ENCODE data around the gene PPCDC.
A peak's percentile ranks its signal among the peaks of the same experiment; 100 is the strongest.

The PPCDC gene

DNA sequence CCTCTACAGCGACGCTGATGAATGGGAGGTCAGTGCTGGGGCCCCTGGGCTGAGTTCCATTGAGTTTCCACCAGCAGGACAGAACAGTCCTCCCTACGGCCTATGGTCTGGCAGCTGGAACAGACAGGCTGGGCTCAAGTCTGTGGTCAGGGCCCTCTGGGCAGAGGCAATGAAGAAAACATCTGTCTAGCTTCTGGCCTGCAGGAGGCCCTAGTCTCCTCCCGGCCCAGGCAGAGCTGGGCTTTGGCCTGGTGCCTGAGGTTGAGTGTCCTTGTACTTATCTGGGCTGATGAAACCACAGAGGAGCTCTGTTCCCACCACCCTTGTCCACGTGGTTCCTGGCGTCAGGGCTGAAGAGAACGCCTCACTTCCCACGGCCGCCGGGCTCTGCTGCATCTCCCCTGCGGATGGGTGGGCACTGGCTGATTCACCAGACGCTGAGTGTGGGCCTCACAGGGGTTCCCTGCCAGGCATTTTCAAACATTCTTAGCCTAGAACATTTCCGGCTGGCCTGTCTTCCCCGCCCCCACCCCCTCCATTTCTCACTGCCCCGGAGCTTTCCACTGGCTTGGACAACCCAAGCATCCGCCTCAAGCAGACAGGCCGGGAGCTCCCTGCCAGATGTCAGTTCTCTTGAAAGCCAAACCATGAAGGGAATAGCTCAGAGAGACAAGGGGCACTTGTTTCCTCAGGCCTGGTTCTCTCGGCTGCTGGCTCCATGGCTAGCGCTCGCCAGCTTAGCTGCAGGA, 20.3 kb downstream of the PPCDC start:
- peak; percentile 86 to 88 for DNase-seq (ENCODE audit: low read depth in 2 of 2)

DNA sequence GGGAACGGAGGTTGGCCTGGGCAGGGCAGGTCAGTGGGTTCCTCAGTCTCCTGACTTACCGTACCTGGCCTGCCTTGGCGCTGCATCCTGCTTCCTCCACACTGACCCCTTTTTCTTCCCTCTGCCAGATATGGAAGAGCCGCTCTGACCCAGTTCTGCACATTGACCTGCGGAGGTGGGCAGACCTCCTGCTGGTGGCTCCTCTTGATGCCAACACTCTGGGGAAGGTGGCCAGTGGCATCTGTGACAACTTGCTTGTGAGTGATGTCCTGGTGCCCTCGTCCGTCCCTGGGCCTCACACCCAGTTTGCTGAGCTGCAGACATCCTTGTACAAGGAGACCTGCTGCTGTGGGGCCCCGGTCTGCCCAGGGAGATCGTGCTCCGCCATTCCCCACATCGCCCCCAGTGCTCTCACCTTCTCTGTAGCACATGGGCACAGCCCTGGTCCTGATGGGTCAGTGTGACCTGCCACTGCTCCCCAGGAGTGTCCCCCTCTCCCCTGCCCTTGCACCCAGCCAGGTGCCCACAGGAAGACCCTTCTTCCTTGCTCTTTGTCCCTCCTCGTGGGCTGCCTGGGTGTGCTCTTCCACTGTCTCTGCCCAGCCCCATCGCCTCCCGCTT, 21.0 kb downstream of the PPCDC start:
- no peak for DNase-seq (ENCODE audit: low read depth in 2 of 2)

DNA sequence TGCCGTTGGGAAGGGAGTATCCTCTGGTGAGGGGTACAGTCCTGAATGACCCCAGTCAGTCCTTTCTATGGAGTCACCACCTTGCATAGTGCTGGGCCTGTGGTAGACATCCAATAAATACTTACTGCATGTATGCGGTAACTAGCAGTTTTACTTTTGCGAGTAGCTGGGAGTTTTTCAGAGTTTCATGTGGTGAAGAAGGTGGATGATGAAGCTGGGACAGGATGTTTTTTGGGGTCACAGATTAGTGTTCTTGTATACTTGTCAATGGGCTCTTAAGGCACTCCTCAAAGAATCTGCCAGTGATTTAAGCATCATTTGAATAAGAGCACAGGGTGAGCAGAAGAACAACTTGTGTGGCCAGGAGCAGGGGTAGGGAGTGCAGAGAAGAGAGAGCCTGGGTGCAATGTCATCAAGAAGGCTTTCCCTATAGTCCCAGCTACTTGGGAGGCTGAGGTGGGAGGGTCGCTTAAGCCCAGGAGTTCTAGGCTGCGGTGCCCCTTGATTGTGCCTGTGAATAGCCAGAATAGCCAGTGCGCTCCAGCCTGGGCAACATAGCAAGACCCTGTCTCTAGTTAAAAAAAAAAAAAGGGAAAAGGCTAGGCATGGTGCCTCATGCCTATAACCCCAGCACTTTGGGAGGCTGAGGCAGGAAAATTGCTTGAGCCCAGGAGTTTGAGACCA, 22.1 kb downstream of the PPCDC start:
- DNase-seq (ENCODE audit: low read depth in 2 of 2) = no peak

DNA sequence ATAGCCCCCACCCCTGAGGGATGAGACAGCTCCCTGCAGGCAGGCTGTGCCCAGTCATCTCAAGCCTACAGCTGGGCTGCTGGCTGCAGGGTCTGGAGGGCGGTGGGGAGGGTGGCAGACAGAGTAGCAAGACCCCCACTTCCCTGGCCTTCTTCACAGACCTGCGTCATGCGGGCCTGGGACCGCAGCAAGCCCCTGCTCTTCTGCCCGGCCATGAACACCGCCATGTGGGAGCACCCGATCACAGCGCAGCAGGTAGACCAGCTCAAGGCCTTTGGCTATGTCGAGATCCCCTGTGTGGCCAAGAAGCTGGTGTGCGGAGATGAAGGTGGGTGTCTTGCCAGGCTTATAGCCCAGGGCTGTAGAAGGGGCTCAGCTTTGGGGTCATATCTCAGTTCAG, 25.0 kb downstream of the PPCDC start:
- no peak for DNase-seq (ENCODE audit: low read depth in 2 of 2)

DNA sequence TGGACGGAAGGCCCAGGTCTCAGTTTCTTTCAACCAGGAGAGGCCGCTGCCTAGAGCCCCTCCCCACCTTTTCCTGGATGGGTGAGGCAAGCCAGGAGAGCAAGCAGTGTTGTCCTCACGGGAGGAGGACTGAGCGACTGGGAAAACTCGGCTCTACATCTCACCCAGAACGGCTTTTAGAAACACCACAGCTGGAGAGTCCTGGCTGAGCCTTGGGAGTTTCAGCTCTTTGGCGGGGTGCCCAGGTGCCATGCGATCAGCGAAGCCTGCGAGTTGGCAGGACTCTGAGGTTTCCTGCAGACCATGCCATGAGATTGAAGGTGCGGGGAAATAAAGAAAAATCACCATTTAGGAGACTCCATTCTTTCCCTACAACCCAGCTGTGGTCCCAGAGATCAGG, 26.0 kb downstream of the PPCDC start:
- no peak for DNase-seq (ENCODE audit: low read depth in 2 of 2)

DNA sequence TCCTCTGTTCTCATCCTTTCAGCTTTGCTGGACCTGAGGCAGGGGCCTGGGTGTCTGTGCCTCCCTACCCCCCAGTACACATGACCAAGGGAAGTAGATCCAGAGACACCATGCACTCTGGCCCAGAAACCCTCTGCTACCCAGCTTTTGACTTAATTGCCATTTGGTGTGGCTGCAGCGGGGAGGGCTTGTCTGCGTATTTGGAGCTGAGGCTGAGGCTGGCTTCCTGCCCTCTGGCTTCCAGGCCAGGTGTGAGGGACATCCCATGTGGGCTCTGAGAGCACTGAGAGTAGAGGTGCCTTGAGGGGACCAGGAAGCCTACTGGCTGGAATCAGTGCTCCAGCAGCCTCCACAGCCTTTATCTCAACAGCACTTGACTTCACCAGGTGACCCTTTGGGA, 26.9 kb downstream of the PPCDC start:
- no peak for DNase-seq (ENCODE audit: low read depth in 2 of 2)

DNA sequence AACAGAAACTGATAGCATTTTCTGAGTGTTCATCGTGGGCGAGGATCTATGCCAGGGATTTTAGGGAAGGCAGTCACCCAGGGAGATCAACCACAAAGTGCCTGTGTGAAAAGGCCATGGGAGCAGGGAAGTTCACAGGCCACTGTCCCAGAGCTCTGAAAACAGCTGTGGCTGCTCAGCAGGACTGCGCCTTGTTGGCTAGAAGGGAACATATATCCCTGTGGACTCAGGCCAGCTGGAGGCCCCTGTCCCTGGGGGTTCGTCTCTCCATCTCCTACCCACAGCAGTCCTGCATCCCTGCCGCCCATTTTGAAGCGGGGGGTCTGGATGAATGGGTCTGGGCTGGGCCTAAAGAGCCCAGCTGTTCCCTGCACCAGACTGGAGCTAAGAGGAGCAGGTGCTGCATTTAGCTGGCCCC, 27.8 kb downstream of the PPCDC start:
- no peak for DNase-seq (ENCODE audit: low read depth in 2 of 2)

DNA sequence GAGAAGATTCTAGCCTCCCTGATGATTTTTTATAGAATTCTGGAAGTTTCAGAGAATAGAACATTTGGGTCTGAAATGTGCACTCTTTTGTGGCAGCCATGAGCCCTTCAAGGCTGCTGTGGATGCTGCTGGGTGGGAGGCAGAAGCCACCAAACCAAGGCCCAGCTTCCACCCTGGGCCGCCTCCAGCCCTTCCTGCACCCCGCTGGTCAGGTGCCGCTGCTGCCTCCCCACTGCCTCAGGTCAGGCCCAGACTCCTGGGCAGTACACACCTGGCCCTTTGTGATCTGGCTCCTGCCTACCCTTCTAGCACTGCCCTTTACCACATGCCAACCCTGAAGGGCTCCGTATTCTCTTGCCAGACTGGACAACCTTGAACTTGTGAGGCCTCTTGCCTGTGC, 28.3 kb downstream of the PPCDC start:
- no peak for DNase-seq (ENCODE audit: low read depth in 2 of 2)

DNA sequence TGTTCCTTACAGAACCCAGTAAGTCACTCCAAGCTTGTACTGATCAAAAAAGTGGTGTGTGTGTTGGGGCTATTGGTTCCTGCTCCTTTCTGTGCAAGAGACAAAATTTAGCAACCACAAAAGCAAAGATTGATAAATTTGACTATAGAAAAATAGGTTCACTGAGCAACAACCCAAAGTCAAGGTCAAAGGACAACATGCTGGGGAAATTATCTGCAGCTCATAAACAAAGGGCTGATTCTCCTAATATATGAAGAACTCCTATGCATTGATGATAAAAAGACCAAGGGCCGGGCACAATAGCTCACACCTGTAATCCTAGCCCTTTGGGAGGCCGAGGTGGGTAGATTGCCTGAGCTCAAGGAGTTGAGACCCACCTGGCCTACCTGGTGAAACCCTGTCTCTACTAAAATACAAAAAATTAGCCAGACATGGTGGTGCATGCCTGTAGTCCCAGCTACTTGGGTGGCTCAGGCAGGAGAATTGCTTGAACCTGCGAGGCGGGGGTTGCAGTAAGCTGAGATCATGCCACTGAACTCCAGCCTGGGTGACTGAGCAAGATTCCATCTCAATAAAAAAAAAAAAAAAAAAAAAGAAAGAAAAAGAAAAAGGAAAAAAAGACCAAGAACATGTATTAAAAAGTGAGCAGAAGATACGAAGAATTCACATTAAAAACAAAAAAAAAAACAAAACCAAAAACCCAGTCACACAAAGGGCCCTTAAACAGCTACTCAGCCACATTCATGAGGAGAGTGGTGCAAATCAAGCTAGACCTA, 29.8 kb downstream of the PPCDC start:
- DNase-seq (ENCODE audit: low read depth in 2 of 2) = no peak

DNA sequence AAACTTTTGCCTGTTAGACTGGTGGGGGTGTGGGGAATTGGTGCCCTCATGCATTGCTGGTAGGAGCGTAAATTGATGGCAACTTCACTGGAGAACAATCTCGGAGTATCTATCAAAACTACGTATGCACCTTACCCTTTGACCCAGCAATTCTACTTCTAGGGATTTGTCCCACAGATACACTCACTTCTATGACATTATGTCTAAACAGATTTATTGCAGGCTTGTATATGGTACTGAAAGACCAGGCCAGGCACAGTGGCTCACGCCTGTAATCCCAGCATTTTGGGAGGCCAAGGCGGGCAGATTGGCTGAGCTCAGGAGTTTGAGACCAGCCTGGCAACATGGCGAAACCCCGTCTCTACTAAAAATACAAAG, 30.3 kb downstream of the PPCDC start:
- no peak for DNase-seq (ENCODE audit: low read depth in 2 of 2)

DNA sequence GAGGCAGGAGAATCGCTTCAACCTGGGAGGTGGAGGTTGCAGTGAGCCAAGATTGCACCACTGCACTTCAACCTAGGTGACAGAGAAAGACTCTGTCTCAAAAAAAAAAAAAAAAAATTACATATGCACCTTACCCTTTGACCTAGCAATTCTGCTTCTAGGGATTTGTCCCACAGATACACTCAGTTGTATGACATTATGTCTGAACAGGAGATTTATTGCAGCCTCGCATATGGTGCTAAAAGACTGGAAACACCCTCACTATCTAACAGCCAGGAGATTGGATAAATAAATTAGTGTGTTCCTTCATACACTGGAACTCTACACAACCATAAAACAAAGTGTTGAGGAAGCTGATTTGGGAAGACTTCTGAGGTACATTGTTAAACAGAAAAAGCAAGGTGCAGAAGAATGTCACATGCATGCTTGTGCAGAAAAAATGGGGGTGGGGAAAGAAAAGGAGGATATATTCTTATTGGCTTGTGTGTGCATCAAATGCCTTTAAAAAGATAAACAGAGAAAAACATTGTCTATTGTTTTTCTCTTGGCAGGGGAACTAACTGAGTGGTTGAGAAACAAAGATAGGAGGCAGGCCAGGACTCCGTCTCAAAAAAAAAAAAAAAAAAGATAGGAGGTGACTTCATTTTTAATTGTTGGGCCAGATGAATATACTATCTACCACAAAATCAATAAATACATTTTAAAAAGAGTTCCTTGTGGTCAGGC, 30.9 kb downstream of the PPCDC start:
- DNase-seq (ENCODE audit: low read depth in 2 of 2) = no peak

DNA sequence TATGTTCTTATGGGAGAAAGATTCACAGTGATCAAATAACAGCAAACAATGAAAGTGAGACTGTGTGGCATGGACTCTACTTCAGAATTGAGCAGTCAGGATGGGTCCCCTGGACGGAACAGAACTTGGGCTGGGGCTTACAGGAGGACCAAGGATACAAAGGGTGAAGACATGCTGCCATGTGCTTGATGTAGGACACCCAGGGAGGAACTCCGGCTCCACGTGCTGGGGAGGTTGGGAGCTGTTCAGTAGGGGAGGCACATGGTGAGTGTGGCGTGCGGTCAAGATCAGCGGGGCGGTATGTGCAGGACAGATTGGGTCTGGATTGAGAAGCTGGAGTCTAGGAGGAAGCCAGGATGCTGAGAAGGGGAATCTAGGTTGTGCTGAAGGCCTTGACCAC, 32.6 kb downstream of the PPCDC start:
- no peak for DNase-seq (ENCODE audit: low read depth in 2 of 2)

DNA sequence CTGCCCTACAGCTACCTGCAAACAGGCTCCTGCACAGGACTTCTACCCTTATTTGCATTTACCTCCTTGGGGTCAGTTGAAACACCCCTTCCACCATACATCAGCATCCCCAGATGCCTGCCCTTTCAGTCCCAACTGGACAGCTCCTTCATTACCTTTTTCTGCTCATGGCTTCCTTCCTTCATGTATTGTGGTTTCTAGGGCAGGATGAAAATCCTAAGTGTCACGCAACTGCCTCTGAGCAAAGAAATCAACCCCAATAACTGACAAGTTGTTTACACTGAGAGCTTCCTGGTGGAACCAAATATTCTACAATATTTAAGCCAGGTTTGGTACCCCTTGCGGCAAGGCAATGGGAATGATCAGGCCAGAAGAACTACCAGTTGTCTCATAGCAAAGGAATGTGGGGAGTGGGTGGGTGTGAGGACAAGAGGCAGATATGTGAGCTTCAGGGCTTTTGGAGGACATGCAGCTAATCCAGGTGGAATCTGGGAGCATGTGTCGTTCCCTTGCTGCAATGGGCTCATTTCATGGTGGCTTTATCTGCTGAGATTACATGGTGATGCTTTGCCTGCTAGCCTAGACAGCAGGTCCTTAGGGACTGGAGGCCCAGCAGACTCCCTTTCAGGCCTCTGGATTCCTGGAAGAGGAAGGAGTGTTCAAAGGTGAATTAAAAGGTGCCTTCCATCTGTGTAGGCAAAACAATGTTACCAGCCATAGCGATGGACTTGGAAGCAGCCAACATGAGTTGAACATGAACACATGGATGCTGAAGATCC, 34.9 kb downstream of the PPCDC start:
- DNase-seq (ENCODE audit: low read depth in 2 of 2) = no peak

DNA sequence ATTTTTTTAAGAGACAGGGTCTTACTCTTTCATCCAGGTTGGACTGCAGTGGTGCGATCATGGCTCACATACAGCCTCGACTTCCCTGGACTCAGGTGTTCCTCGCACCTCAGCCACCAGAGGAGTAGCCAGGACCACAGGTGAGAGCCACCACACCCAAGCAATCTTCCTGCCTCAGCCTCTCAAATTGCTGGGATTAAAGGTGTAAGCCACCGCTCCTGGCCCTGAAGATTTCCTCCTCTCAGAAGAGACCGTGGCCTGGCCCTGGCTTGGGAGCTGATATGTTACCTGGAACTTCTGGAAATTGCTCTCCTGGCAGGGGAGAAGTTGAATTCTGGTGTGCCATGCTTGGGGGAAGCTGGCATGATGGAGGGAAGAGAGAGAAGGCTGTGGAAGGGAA, 36.2 kb downstream of the PPCDC start:
- DNase-seq (ENCODE audit: low read depth in 2 of 2) = no peak

DNA sequence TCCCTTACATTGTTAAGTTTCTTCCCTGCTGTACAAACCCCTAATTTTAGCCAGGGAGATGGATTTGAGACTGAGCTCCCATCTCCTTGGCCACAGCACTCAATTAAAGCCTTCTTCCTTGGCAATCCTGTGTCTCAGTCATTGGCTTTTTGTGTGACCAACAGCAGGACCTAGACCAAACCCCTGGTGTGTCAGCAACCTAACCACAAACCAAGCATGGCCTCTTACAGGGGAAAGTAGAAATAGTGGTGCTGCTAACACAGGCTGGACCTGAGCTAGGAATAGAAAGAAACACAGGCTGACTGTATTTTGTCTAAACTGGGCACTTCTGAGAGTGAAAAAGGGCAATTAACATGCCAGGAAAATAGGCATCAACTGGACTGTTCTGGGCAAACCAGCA, 37.9 kb downstream of the PPCDC start:
- no peak for DNase-seq (ENCODE audit: low read depth in 2 of 2)

DNA sequence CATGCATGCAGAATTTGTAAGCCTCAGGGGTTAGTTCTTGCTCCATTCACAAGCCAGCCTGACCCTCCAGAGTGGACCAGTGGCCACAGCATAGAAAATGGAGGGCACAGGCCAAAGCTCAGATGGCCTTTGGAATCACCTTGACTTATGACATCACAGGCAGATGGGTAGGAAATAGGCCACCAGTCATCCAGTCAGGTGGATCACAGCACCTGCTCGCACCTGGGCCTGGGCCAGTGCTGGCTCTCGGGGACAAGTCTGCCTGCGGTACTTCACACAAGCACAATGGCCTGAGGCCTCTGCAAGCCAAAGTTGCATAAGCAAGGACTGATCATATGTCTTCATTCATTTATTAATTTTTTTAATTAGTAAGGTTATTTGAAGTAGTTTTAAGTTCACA, 39.3 kb downstream of the PPCDC start:
- no peak for DNase-seq (ENCODE audit: low read depth in 2 of 2)

DNA sequence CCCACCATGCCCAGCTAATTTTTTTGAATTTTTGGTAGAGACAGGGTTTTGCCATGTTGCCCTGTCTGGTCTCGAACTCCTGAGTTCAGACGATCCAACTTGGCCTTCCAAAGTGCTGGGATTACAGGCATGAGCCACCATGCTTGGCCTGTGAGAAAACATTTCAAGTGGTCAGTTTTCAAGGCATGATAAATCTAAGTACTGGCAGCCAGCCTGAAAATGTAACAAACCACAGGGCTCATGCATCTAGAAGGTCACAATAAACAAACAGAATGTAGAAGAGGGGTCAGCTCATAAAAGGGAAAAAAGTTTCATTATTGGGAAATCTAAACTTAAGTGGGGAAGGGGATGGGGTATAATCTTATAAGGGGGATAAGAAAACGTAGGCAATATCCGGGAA, 39.9 kb downstream of the PPCDC start:
- no peak for DNase-seq (ENCODE audit: low read depth in 2 of 2)

DNA sequence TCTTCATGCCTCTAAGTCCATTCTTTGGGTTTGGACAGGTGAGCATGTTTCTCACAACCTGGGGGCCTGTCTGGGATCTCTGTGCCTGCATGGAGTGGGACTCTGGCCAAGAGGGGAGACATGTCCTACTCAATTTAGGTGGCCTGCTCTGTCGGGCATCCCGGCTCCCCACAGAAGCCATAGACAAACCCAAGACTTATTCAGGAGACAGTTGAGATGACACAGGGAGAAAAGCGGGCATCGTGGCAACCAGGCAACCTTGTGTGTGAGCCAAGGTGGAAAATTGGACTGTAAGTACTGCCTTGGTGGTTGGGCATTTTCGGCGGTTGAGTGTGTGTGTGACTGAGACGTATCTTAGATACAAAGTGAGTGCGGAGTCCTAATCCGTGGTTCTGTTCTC, 40.5 kb downstream of the PPCDC start:
- no peak for DNase-seq (ENCODE audit: low read depth in 2 of 2)

DNA sequence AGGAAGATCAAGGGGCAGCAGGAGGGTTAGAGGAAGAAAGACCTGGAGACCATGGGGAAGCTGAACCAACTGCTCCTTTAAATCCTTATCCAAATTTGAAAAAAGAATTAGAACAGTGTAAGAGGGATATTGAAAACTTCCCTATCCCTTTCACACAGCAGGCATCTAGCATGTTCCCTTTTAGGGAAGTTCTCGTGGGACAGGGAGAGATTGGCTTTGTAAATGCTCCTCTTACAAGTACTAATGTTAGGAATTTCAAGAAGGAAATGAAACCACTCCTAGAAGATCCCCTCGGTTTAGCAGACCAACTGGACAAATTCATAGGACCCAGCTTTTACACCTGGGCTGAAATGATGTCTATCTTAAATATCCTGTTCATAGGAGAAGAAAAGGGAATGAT, 41.5 kb downstream of the PPCDC start:
- DNase-seq (ENCODE audit: low read depth in 2 of 2) = no peak

DNA sequence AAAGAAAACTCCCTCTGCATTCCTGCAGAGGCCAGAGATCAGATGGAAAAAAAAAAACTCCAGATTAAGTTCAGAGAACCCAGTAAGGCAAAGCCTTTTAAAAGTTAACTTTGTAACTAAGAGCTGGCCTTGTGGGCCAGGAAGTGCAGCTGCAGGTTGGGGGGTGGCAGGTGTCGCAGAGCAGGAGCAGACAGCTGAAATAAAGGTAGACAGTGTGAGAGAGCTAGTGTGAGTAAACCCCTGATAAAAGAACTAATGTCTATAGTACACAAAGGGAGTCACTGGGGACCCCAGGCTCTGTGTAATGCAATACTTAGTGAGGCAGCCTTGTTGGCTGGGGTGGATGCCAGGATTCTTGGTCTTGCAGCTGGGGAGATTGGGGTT, 42.1 kb downstream of the PPCDC start:
- no peak for DNase-seq (ENCODE audit: low read depth in 2 of 2)

DNA sequence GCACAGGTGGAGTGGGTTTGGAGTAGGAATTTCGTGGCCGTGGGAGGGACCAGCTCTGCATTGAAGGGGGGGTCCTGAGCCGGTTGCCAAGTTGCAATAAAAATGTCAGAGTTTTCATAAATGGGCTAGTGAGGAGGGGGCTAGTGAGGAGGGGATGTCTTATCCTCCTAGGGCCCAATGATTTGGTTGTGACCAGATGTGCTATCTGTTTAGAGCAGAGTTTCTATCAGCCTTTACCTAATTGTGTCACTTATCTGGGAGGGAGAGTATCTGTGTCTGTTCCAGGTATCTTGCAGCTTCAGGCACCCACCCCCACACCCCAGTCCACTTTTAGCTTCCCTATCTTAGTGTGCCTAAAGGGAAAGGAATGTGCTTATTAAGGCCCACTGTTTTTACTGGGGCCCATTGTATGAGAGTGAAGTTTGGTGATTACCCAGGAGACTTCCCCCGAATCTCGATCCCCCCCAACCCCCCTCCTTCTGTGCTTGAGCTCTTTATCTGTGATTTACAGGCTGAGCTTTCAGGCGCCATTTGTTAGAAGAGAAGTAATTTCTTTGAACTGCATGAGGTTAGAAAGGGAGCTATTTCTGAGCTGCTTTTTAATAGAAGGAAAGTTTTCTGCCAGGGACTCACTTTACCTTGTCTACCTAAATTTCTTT, 42.6 kb downstream of the PPCDC start:
- no peak for DNase-seq (ENCODE audit: low read depth in 2 of 2)
